HG03095 (cell line): ENCODE data around the gene FSTL1.
A peak's percentile ranks its signal among the peaks of the same experiment; 100 is the strongest.

Experiments
- ATAC-seq: cut with Tn5 transposase; IDR thresholded peaks from one replicate; pipeline ENCODE4 v1.9.1; 2021; ENCODE audit warnings: moderate library complexity; ENCODE audit not compliant: unreplicated experiment

FSTL1 gene

GRCh38 chr3:120364101-120364500, 86.7 kb downstream of the FSTL1 start:
- no peak for ATAC-seq

GRCh38 chr3:120357807-120358206, 93.0 kb downstream of the FSTL1 start:
- ATAC-seq = no peak

GRCh38 chr3:120355486-120355885, 95.3 kb downstream of the FSTL1 start:
- ATAC-seq = no peak

GRCh38 chr3:120353463-120353862, 97.3 kb downstream of the FSTL1 start:
- ATAC-seq = no peak

- ATAC-seq = no peak
These were observed 98.8 kb downstream of the FSTL1 start for GRCh38 chr3:120352017-120352416.

DNA sequence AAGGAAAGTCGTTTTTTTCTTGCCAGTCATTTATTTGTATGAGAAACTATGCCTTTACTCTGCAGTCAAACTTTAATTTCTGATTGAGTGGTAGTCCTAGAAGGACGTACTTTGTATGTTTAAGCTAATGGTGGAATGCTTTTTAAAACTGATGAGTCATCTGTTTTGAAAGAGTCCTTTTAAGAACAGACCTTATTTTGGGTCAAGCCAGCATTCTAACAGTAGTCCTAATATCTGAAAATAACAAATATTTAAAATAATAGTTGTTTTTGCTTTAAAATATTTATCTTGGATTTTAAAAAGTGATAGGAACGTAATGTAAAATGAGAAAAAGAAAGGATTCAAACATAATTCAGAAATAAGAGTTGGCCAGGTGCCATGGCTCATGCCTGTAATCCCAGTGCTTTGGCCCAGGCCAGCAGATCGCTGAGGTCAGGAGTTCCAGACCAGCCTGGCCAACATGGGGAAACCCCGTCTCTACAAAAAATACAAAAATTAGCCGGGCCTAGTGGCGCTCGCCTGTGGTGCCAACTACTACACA, 100.3 kb downstream of the FSTL1 start:
- ATAC-seq = no peak

DNA sequence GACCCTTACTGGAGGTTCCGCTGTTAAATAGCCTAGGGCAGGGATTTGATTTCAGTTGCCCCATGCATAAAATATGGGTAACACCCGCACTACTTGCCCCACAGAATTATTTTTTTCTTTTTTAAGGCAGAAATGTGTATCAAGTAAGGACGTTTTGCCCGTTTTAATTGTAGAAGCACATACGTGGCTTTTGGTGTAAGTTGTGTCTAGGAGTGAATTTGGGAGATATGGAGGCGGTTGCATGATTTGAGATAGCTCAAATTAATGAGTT, 101.0 kb downstream of the FSTL1 start:
- ATAC-seq = no peak

- peak; percentile 87 for ATAC-seq
These were observed 101.6 kb downstream of the FSTL1 start, which contains the start of gene LRRC58 for GRCh38 chr3:120348991-120349854. TSS of gene LRRC58 (minus strand) at chr3:120349354. CDS start at chr3:120349243, 111 bp downstream.

DNA sequence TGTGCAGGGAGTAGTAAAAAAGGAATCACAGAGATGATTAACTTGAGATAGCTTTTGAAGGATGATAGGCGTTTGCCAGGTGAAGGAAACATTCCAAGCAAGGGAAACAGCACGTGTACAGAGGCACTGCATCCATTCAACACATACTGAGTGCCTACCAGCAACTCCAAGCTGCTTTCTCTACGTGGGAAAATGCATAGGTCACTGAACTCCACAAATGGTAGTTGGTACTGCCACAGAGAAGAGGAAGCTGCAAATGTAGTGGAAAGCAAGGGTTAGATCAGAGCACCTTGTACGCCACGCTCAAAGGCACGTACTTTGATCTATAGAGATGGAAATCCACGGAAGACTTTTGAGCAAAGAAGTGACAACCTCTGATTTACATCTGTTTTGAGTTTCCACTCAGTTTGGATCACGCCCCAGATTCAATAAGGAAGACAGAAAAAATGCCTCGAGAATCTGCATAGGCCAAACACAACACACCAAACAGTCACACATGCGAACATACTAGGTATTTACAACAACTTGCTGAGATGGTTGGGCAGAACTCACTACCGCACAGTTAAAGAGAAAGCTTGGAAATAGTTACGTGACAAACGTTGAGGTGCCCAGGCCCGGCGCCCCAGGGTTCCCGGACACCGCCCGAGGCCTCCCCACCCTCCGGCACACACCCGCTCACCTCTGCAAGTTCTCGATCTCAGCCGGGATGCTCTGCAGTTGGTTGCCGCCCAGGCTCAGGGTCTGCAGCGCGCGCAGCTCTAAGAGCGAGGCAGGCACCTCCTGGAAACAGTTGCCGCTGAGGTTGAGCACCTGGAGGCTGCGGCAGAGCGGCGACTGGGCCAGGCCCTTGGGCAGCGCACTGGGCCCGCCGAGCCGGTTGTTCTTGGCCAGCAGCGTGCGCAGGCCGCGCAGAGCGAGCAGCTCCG, 102.5 kb downstream of the FSTL1 start:
- ATAC-seq = peak; percentile 38

GRCh38 chr3:120344349-120344748, 106.4 kb downstream of the FSTL1 start:
- no peak for ATAC-seq
